Tibial nerve (tissue), 4 donors: ENCODE measurements around the gene TMEM63A.

Experiments
- CTCF ChIP-seq, 5 experiments: fragments of 200-600 bp in 3 of 5; fragments of 450-650 bp in 2 of 5; sonication (generic) in 3 of 5; IDR thresholded peaks; one replicate each; pipeline ENCODE4 v1.5.1; 2016 to 2019; ENCODE audit warnings: antibody characterized with exemption in 5 of 5, mild to moderate bottlenecking in 3 of 5, moderate library complexity in 2 of 5
- EP300 ChIP-seq, 2 donors: sonication (generic); formaldehyde crosslinking; IDR thresholded peaks; one replicate each; pipeline ENCODE4 v1.6.1; 2017; ENCODE audit warnings: antibody characterized with exemption in 2 of 2, mild to moderate bottlenecking in 1 of 2
- POLR2A ChIP-seq, 2 donors: fragments of 450-650 bp; IDR thresholded peaks; one replicate each; pipeline ENCODE4 v1.6.1; 2017; ENCODE audit warnings: antibody characterized with exemption in 2 of 2, mild to moderate bottlenecking in 2 of 2, moderate library complexity in 2 of 2

- TF ChIP-seq POLR2A (IDR thresholded peaks at IDR 0.05) = no peak
- no peak for TF ChIP-seq CTCF (IDR thresholded peaks at IDR 0.05)
- TF ChIP-seq EP300 (IDR thresholded peaks at IDR 0.05) = no peak
These were observed 62.6 kb downstream of the TMEM63A start for GRCh38 chr1:225819346-225820192.
